GM12865 (cell line): ENCODE measurements around the gene ZFAND3.
A peak's percentile ranks its signal among the peaks of the same experiment; 100 is the strongest.

Source experiments
- DNase-seq: peaks from one replicate; pipeline ENCODE4 v3.0.0; 2010; ENCODE audit warnings: low read depth
- H3K4me3 ChIP-seq: 2 replicates; pipeline ENCODE4 v1.5.1; 2011; ENCODE audit warnings: mild to moderate bottlenecking, low read depth, low read length, control low read depth
- CTCF ChIP-seq: IDR thresholded peaks from 2 replicates; pipeline ENCODE4 v1.5.1; 2011; ENCODE audit warnings: low read length, control low read depth, low read depth, inconsistent platforms; ENCODE audit not compliant: insufficient read depth; ENCODE audit errors: missing control alignments

The ZFAND3 gene

GRCh38 chr6:37936906-37937305, 117.4 kb downstream of the ZFAND3 start:
- no peak overlapping the region for H3K4me3 ChIP-seq
- peak; percentile 12 for DNase-seq
- no peak for TF ChIP-seq CTCF

- DNase-seq = no peak
- no peak overlapping the region for H3K4me3 ChIP-seq
- no peak for TF ChIP-seq CTCF
Measured at GRCh38 chr6:37938909-37939308, 119.4 kb downstream of the ZFAND3 start.

- no peak for DNase-seq
- H3K4me3 ChIP-seq = no peak overlapping the region
- no peak for TF ChIP-seq CTCF
Measured at GRCh38 chr6:37940074-37940847, 120.7 kb downstream of the ZFAND3 start.

GRCh38 chr6:37941871-37942270, 122.3 kb downstream of the ZFAND3 start:
- no peak for TF ChIP-seq CTCF
- H3K4me3 ChIP-seq = no peak overlapping the region
- no peak for DNase-seq

- DNase-seq = no peak
- no peak for TF ChIP-seq CTCF
- no peak overlapping the region for H3K4me3 ChIP-seq
Measured at GRCh38 chr6:37942606-37943376, 123.3 kb downstream of the ZFAND3 start.

- no peak overlapping the region for H3K4me3 ChIP-seq
- peak; percentile 20 for DNase-seq
- no peak for TF ChIP-seq CTCF
Measured at GRCh38 chr6:37943436-37944058, 124.0 kb downstream of the ZFAND3 start.
